ENCODE results near the gene ZC3H18.

DNA sequence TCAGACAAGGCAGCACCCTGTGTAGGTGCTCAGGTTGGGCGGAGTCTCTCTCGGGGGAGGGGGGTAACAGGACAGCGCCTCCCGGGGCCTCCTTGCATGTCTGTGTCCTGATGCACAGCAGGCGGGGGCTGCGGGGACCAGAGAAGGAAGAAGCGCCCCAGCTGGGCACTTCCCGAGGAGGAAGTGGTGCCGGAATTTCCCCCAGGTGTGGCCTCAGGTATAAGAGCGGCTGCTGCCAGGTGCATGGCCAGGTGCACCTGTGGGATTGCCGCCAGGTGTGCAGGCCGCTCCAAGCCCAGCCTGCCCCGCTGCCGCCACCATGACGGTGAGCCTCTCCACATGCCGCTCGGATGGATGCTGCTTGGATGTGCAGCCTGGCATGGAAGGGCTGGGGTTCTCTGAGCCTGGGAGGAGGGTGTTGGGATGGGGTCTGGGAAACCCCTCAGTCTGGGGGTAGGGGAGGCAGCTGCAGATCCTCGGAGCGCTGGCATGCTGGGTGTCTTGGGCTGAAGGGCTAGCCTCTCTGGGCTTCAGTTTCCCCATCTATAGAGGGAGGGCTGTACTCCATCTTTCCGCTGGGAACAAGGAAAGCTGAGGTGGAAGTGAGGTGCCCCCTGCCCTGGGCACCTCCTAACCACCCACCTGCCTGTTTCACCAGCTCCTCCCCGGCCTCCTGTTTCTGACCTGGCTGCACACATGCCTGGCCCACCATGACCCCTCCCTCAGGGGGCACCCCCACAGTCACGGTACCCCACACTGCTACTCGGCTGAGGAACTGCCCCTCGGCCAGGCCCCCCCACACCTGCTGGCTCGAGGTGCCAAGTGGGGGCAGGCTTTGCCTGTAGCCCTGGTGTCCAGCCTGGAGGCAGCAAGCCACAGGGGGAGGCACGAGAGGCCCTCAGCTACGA is 68.4 kb downstream of the ZC3H18 start, which contains the start of gene IL17C:
- TF ChIP-seq REST (IDR thresholded peaks at IDR 0.05; ENCODE audit: low read depth, low read length) (no peak), CEBPB (IDR thresholded peaks at IDR 0.05; ENCODE audit: borderline replicate concordance in 1 of 2, low read depth in 2 of 2, low read length in 2 of 2) (no peak), TAF1 (IDR thresholded peaks at IDR 0.05; ENCODE audit: borderline replicate concordance, low read depth, low read length) (no peak), CTCF (IDR thresholded peaks at IDR 0.05 in 2 of 3, conservative IDR thresholded peaks at IDR 0.05 in 1 of 3; ENCODE audit: control insufficient read depth in 2 of 3, extremely low read depth in 1 of 3, insufficient read depth in 1 of 3, low read depth in 3 of 3, low read length in 3 of 3) (no peak), MYC (IDR thresholded peaks at IDR 0.05; ENCODE audit: insufficient read depth, insufficient read length, insufficient replicate concordance, low read length, severe bottlenecking) (no peak), HDAC2 (IDR thresholded peaks at IDR 0.05) (no peak), RAD21 (IDR thresholded peaks at IDR 0.05; ENCODE audit: insufficient read depth, low read depth, low read length) (no peak), EZH2 (IDR thresholded peaks at IDR 0.05; ENCODE audit: borderline replicate concordance, control insufficient read depth, low read depth, low read length) (no peak)

Data from GM12878 (cell line).